Fibroblast of mammary gland (primary cell): ENCODE data around the gene FREY1.

ENCODE experiments used
- DNase-seq: peaks from one replicate; pipeline ENCODE4 v3.0.0-alpha.2; 2010; ENCODE audit warnings: low read depth
- H3K4me3 ChIP-seq: 2 replicates; pipeline ENCODE4 v1.5.1; 2011; ENCODE audit warnings: low read depth, mild to moderate bottlenecking, low read length, moderate library complexity; ENCODE audit not compliant: control insufficient read depth
- CTCF ChIP-seq: conservative IDR thresholded peaks from 2 replicates; pipeline ENCODE4 v1.5.1; 2011; ENCODE audit warnings: low read depth, low read length, inconsistent platforms; ENCODE audit not compliant: control insufficient read depth, insufficient read depth

FREY1 gene

GRCh38 chr11:45895553-45896259 lies 11.4 kb downstream of the FREY1 start:
- H3K4me3 ChIP-seq = no peak overlapping the region
- no peak for TF ChIP-seq CTCF
- no peak for DNase-seq

DNA sequence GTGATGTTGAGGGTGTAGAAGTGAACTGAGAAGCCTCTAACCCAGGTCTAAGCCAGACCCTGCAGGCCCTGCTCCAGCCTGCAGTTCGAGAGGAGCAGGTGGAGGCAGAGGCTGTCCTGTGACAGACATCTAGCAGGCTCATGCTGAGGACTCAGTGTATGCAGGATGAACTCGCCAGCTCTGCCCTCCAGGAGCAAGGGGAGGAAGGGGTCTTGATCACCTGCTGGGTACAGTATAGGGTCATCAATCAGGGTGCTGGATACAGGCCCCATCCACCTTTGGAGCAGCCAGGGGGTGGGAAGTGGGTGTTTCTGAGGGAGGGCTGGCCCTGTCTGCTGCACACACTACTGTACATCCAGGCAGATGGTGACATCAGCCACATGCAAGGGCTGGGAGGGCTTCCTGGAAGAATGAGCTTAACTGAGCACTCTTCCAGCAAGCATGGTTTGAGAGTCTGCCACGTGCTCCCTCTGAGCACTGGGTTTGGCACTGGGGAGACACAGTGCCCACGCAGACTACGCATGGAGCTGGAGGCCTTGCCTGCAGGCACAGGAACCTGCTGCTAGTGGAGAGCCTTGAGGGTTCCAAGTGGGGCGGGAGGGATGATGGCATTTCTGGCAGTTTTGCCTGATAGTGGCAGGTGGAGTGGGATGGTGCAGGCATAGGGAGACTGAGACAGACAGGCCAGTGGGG lies 12.4 kb downstream of the FREY1 start:
- H3K4me3 ChIP-seq = no peak overlapping the region
- TF ChIP-seq CTCF = no peak
- no peak for DNase-seq

DNA sequence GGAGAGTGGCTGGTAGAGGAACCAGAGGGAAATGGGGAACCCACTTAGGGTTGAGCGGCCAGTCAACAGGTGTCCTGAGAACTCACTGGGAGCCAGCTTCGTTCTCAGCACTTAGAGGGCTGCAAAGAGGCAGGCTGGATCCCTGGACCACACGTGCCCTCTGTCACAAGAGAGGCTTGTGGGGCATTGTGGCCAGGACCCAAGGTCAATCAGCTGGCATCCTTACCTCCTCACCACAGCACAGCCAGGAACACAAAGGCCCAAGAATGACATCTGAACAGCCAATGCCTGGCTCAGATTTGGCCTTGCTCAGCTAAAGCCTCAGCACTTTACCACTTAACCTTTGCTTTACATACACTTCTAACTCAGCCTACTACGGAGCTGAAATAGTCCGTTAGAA lies 14.2 kb downstream of the FREY1 start:
- TF ChIP-seq CTCF = no peak
- H3K4me3 ChIP-seq = no peak overlapping the region
- no peak for DNase-seq

GRCh38 chr11:45890886-45891550 lies 16.1 kb downstream of the FREY1 start:
- H3K4me3 ChIP-seq = no peak overlapping the region
- DNase-seq = no peak
- no peak for TF ChIP-seq CTCF

- no peak for DNase-seq
- no peak overlapping the region for H3K4me3 ChIP-seq
- TF ChIP-seq CTCF = no peak
These were observed 17.1 kb downstream of the FREY1 start for GRCh38 chr11:45889966-45890365.

DNA sequence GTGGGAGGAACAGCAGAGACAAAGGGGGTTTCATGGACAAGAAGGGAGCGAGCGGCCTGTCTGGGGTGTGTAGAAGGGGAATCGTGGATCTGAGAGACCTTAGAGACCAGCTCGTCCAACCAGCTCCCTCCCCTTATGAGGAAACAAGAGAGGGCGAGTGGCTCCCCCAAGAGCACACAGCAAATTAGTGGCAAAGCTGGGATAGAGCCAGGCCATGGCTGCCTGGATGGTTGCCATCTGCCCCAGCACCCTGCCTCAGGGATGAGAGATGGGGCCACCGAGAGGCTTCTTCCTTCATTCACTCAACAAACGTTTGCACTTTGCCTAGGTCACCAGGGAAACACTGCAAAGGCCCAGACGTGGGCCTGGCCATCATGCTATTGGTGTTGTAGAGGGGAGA lies 17.5 kb downstream of the FREY1 start:
- H3K4me3 ChIP-seq = no peak overlapping the region
- TF ChIP-seq CTCF = no peak
- DNase-seq = no peak
